ENCODE measurements around the gene NOL4L. TPM values are rescaled to one million over a fixed set of nuclear protein-coding genes. Genes with fewer than 3 reads are reported as not detected.

The NOL4L gene
- polyA plus RNA-seq, 2 of the 4 experiments (the other 2 are of a cell fraction): 9.5 to 11.8 TPM

GRCh38 chr20:32586291-32586690 lies 1.2 kb upstream of the NOL4L start:
- TF ChIP-seq HMGXB4 (CRISPR knock-in tag; IDR thresholded peaks at IDR 0.05; ENCODE audit: borderline replicate concordance) (no peak), HOXB5 (CRISPR knock-in tag; IDR thresholded peaks at IDR 0.05) (no peak)
- Histone ChIP-seq H3K4me3 (no peak overlapping the region), H3K4me1 (peaks cover 11% of the 10 kb centered on the region; the same call in 1 of the 3 replicates), H3K27ac (no peak overlapping the region), H3K4me2 (no peak overlapping the region), H3K9me3 (no peaks in the 10 kb centered on the region)
- ChIA-PET CTCF (interaction anchor here (1.9 kb wide), 1 partner anchor 13 kb away, joined by 7 read pairs; no protein-coding TSS in a partner anchor), POLR2A (no interaction called here)
- DNase-seq (ENCODE audit: low read depth in 1 of 2, low spot score in 1 of 2) (no peak), FAIRE-seq (no peak), ATAC-seq (no peak)
- WGBS (ENCODE audit: missing lambda C conversion rate): 93% methylated on average over 8 of the region's 8 CpGs

GRCh38 chr20:32585586-32586127 lies 524 bp upstream of the NOL4L start:
- Histone ChIP-seq H3K9me3 (no peaks in the 10 kb centered on the region), H3K4me1 (peaks cover 11% of the 10 kb centered on the region; the same call in 1 of the 3 replicates), H3K4me2 (peak overlapping the region; percentile 99), H3K4me3 (peak overlapping the region; percentile 61), H3K27ac (peak overlapping the region; percentile 66 to 92; a peak in 5 of 6 replicates)
- TF ChIP-seq RCOR1 (IDR thresholded peaks at IDR 0.05; ENCODE audit: low read depth, low read length) (no peak), HDAC2 (IDR thresholded peaks at IDR 0.05) (no peak), SMC3 (IDR thresholded peaks at IDR 0.05) (no peak), GATA3 (IDR thresholded peaks at IDR 0.05; ENCODE audit: borderline replicate concordance) (no peak), RAD21 (conservative IDR thresholded peaks at IDR 0.05 in 1 of 2, IDR thresholded peaks at IDR 0.05 in 1 of 2) (no peak), RFX5 (IDR thresholded peaks at IDR 0.05) (no peak), KDM1A (IDR thresholded peaks at IDR 0.05; ENCODE audit: low read depth) (no peak), HES2 (IDR thresholded peaks at IDR 0.05) (no peak), CHD4 (IDR thresholded peaks at IDR 0.05; ENCODE audit: borderline replicate concordance) (no peak), ESRRA (IDR thresholded peaks at IDR 0.05; ENCODE audit: borderline replicate concordance, low read length) (no peak), POLR2A (IDR thresholded peaks at IDR 0.05; ENCODE audit: low read length) (no peak), BCL3 (IDR thresholded peaks at IDR 0.05) (no peak), JUN (IDR thresholded peaks at IDR 0.05) (no peak), CBX2 (IDR thresholded peaks at IDR 0.05; ENCODE audit: borderline replicate concordance, low read depth) (no peak), JUNB (IDR thresholded peaks at IDR 0.05) (no peak), NFE2L2 (conservative IDR thresholded peaks at IDR 0.05; ENCODE audit: low read length) (no peak), HOXB5 (CRISPR knock-in tag; IDR thresholded peaks at IDR 0.05) (no peak), POLR2AphosphoS2 (conservative IDR thresholded peaks at IDR 0.05; ENCODE audit: low read length) (no peak), ZNF302 (CRISPR knock-in tag; IDR thresholded peaks at IDR 0.05) (no peak), MAZ (IDR thresholded peaks at IDR 0.05; ENCODE audit: borderline replicate concordance, low read depth, low read length) (no peak)
- 75% methylated on average over 13 of the region's 32 CpGs for WGBS (ENCODE audit: missing lambda C conversion rate)
- CTCF ChIA-PET: no interaction called here
- POLR2A ChIA-PET: no interaction called here
- FAIRE-seq (no peak), DNase-seq (ENCODE audit: low read depth in 1 of 2, low spot score in 1 of 2) (no peak), ATAC-seq (no peak)

GRCh38 chr20:32583581-32584070 lies 1.5 kb downstream of the NOL4L start:
- no peak for FAIRE-seq

More at GRCh38 chr20:32583581-32584070, 1.5 kb downstream of the NOL4L start:
- TF ChIP-seq CTCF (IDR thresholded peaks at IDR 0.05) (no peak), JUN (IDR thresholded peaks at IDR 0.05) (no peak), GATA3 (IDR thresholded peaks at IDR 0.05; ENCODE audit: borderline replicate concordance) (no peak), POLR2AphosphoS2 (conservative IDR thresholded peaks at IDR 0.05; ENCODE audit: low read length) (no peak), HOXB5 (CRISPR knock-in tag; IDR thresholded peaks at IDR 0.05) (no peak), FOXS1 (CRISPR knock-in tag; IDR thresholded peaks at IDR 0.05) (no peak), EP300 (IDR thresholded peaks at IDR 0.05) (no peak), SMC3 (IDR thresholded peaks at IDR 0.05) (no peak), KDM1A (IDR thresholded peaks at IDR 0.05; ENCODE audit: low read depth) (no peak), ZFP36 (IDR thresholded peaks at IDR 0.05; ENCODE audit: borderline replicate concordance, partially characterized antibody) (no peak)
- ATAC-seq (peak in 1 of 2 experiments; percentile 10; a peak in 1 of 6 replicates), DNase-seq (ENCODE audit: low read depth in 1 of 2, low spot score in 1 of 2) (no peak)
- peak overlapping the region; percentile 99 for H3K4me2 ChIP-seq
- peak overlapping the region; percentile 66 to 92 for H3K27ac ChIP-seq
- peak overlapping the region; percentile 61 for H3K4me3 ChIP-seq
- H3K9me3 ChIP-seq: no peaks in the 10 kb centered on the region
- H3K4me1 ChIP-seq: peaks cover 7% of the 10 kb centered on the region; the same call in 1 of the 3 replicates
- CTCF ChIA-PET: no interaction called here
- WGBS (ENCODE audit: missing lambda C conversion rate): no CpG with 5 or more reads among the region's 52 CpGs
- POLR2A ChIA-PET: no interaction called here
